OCI-LY1 (cell line): ENCODE data around the gene APBA3.

Experiments used
- EZH2 ChIP-seq: fragments of 200-600 bp; sonication (generic), shearing (Covaris generic); IDR thresholded peaks from 2 replicates; pipeline ENCODE4 v1.8.0; 2017; ENCODE audit warnings: borderline replicate concordance, mixed run types, mild to moderate bottlenecking, antibody characterized with exemption, low read length, moderate library complexity, mixed read lengths
- TF ChIP-seq, protein P1 (sequence below): fragments of 200-600 bp; sonication (generic), shearing (Covaris generic); IDR thresholded peaks from 2 replicates; pipeline ENCODE4 v1.5.1; 2017; ENCODE audit warnings: mild to moderate bottlenecking, antibody characterized with exemption, low read length, moderate library complexity, mixed read lengths

GRCh38 chr19:3804429-3804828 lies 42.9 kb upstream of the APBA3 start:
- TF ChIP-seq, protein P1, sequence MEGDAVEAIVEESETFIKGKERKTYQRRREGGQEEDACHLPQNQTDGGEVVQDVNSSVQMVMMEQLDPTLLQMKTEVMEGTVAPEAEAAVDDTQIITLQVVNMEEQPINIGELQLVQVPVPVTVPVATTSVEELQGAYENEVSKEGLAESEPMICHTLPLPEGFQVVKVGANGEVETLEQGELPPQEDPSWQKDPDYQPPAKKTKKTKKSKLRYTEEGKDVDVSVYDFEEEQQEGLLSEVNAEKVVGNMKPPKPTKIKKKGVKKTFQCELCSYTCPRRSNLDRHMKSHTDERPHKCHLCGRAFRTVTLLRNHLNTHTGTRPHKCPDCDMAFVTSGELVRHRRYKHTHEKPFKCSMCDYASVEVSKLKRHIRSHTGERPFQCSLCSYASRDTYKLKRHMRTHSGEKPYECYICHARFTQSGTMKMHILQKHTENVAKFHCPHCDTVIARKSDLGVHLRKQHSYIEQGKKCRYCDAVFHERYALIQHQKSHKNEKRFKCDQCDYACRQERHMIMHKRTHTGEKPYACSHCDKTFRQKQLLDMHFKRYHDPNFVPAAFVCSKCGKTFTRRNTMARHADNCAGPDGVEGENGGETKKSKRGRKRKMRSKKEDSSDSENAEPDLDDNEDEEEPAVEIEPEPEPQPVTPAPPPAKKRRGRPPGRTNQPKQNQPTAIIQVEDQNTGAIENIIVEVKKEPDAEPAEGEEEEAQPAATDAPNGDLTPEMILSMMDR = no peak
- TF ChIP-seq EZH2 = no peak
